DND-41 (cell line): Measurements from ENCODE around the gene MUC2.

ENCODE experiments used
- ATAC-seq: fragments of 200-7000 bp; cut with Tn5 transposase; 3 replicates; pipeline ENCODE4 v1.9.1; 2021; ENCODE audit warnings: low read depth; ENCODE audit not compliant: insufficient read depth
- DNase-seq: peaks from one replicate; pipeline ENCODE4 v3.0.0-alpha.2; 2020
- H2AFZ ChIP-seq: 2 replicates; pipeline ENCODE4 v1.6.0; 2012; ENCODE audit warnings: low read depth, low read length
- H3K27ac ChIP-seq: 2 replicates; pipeline ENCODE4 v1.5.1; 2012; ENCODE audit warnings: low read length, inconsistent platforms
- H3K27me3 ChIP-seq: fragments of 200-600 bp; sonication (generic); 2 replicates; pipeline ENCODE4 v1.6.0; 2012; ENCODE audit warnings: low read length, mild to moderate bottlenecking, inconsistent platforms; ENCODE audit not compliant: insufficient read depth, poor library complexity
- H3K36me3 ChIP-seq: 2 replicates; pipeline ENCODE4 v1.5.1; 2012; ENCODE audit warnings: low read length, inconsistent platforms; ENCODE audit not compliant: insufficient read depth
- H3K4me1 ChIP-seq: 2 replicates; pipeline ENCODE4 v1.5.1; 2012; ENCODE audit warnings: mild to moderate bottlenecking, low read length; ENCODE audit not compliant: insufficient read depth
- H3K4me2 ChIP-seq: 2 replicates; pipeline ENCODE4 v1.6.0; 2012; ENCODE audit warnings: mild to moderate bottlenecking, moderate library complexity, low read length, inconsistent platforms; ENCODE audit not compliant: insufficient read depth
- H3K4me3 ChIP-seq, 2 experiments: fragments of 200-600 bp in 1 of 2; shearing (Covaris generic) in 1 of 2; 2 replicates each; pipeline ENCODE4 v1.5.1; 2012 to 2016; ENCODE audit warnings: inconsistent platforms in 2 of 2, low read length in 2 of 2, mild to moderate bottlenecking in 2 of 2, low read depth in 1 of 2, moderate library complexity in 1 of 2
- H3K79me2 ChIP-seq: 2 replicates; pipeline ENCODE4 v1.6.0; 2012; ENCODE audit warnings: low read length, inconsistent platforms; ENCODE audit not compliant: insufficient read depth
- H3K9ac ChIP-seq: 2 replicates; pipeline ENCODE4 v1.6.0; 2012; ENCODE audit warnings: low read depth, mild to moderate bottlenecking, inconsistent platforms, low read length, moderate library complexity
- H3K9me3 ChIP-seq: 2 replicates; pipeline ENCODE4 v1.5.1; 2012; ENCODE audit warnings: low read length, moderate library complexity, mild to moderate bottlenecking, inconsistent platforms; ENCODE audit not compliant: insufficient read depth, severe bottlenecking
- H4K20me1 ChIP-seq: 2 replicates; pipeline ENCODE4 v1.6.0; 2012; ENCODE audit warnings: low read length; ENCODE audit not compliant: insufficient read depth
- CTCF ChIP-seq: IDR thresholded peaks from 2 replicates; pipeline ENCODE4 v1.5.1; 2012; ENCODE audit warnings: borderline replicate concordance, low read length, moderate library complexity, mild to moderate bottlenecking; ENCODE audit not compliant: poor library complexity, severe bottlenecking; ENCODE audit errors: extremely low read depth
- EZH2 ChIP-seq: IDR thresholded peaks from 3 replicates; pipeline ENCODE4 v1.6.1; 2012; ENCODE audit warnings: borderline replicate concordance, low read depth, mild to moderate bottlenecking, moderate library complexity, low read length, inconsistent platforms; ENCODE audit not compliant: severe bottlenecking

MUC2 gene

GRCh38 chr11:1100417-1101245 lies 26.0 kb downstream of the MUC2 start:
- Histone ChIP-seq H3K79me2 (no peaks in the 10 kb centered on the region), H3K27me3 (no peaks in the 10 kb centered on the region), H3K4me3 (no peak overlapping the region), H3K9ac (no peak overlapping the region), H4K20me1 (no peaks in the 10 kb centered on the region), H3K4me1 (no peaks in the 10 kb centered on the region), H3K4me2 (no peak overlapping the region), H2AFZ (no peak overlapping the region), H3K27ac (no peak overlapping the region), H3K9me3 (peaks cover 17% of the 10 kb centered on the region), H3K36me3 (no peaks in the 10 kb centered on the region)
- ATAC-seq (no peak), DNase-seq (no peak)
- TF ChIP-seq CTCF (no peak), EZH2 (no peak)

DNA sequence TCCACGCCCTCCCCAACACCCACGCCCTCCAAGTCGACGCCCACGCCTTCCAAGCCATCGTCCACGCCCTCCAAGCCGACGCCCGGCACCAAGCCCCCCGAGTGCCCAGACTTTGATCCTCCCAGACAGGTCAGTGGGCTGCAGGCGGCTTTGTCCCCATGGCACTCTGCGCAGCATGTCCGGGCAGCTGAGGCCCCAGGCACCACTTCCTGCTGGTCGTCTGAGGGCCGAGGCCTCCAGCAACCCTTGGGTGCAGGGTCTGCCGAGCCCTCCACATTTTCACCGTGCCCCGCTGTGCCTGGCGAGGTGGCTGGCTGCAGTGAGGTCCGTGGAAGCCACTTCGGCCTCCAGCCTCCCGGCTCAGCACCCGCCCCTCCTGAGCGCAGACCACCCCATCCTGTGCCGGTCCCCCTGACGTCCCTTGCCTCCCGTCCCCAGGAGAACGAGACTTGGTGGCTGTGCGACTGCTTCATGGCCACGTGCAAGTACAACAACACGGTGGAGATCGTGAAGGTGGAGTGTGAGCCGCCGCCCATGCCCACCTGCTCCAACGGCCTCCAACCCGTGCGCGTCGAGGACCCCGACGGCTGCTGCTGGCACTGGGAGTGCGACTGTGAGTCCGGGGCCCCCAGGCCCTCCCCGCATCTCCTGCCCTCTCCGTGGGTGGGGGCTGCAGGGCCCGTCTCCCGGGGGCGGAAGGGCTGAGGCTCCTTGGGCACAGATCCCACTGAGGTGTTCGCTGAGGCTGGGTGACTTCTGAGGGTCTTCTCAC lies 26.8 kb downstream of the MUC2 start:
- H2AFZ ChIP-seq: no peak overlapping the region
- H3K4me3 ChIP-seq: no peak overlapping the region
- no peaks in the 10 kb centered on the region for H4K20me1 ChIP-seq
- H3K4me2 ChIP-seq: no peak overlapping the region
- no peak for DNase-seq
- H3K9ac ChIP-seq: no peak overlapping the region
- H3K27me3 ChIP-seq: no peaks in the 10 kb centered on the region
- H3K9me3 ChIP-seq: peaks cover 13% of the 10 kb centered on the region
- TF ChIP-seq CTCF (no peak), EZH2 (no peak)
- no peak overlapping the region for H3K27ac ChIP-seq
- no peaks in the 10 kb centered on the region for H3K79me2 ChIP-seq
- no peak for ATAC-seq
- no peaks in the 10 kb centered on the region for H3K36me3 ChIP-seq
- no peaks in the 10 kb centered on the region for H3K4me1 ChIP-seq

DNA sequence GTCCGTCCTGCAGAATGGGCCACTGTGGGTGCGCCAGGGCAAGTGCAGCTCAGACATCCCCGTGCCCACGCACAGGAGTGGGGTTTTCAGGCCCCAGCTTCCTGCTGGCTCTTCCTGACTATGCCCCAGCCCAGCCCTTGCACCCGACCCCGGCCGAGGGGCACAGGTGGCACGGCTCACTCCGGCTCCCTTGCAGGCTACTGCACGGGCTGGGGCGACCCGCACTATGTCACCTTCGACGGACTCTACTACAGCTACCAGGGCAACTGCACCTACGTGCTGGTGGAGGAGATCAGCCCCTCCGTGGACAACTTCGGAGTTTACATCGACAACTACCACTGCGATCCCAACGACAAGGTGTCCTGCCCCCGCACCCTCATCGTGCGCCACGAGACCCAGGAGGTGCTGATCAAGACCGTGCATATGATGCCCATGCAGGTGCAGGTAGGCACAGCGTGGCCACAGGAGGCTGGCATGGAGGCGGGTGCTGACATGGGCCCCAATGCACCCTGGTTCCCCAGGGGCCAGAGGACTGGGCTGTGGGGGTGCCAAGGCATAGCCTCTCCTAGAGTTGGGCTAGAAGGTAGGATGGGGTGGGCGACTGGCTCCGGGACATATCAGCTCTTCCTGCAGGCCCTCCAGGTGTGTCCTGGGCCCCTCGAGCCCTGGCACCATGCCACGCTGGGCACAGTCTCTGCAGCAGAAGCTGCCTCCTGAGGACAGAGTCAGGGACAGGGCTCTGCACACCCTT lies 27.7 kb downstream of the MUC2 start:
- no peaks in the 10 kb centered on the region for H4K20me1 ChIP-seq
- no peak for ATAC-seq
- H3K4me1 ChIP-seq: no peaks in the 10 kb centered on the region
- H3K4me2 ChIP-seq: no peak overlapping the region
- H3K36me3 ChIP-seq: no peaks in the 10 kb centered on the region
- H3K27ac ChIP-seq: no peak overlapping the region
- H3K9me3 ChIP-seq: peaks cover 13% of the 10 kb centered on the region
- H3K79me2 ChIP-seq: no peaks in the 10 kb centered on the region
- no peak overlapping the region for H3K9ac ChIP-seq
- no peak overlapping the region for H2AFZ ChIP-seq
- no peak for DNase-seq
- no peak overlapping the region for H3K4me3 ChIP-seq
- H3K27me3 ChIP-seq: no peaks in the 10 kb centered on the region
- TF ChIP-seq CTCF: no peak
- no peak for TF ChIP-seq EZH2
